Activated CD8-positive, alpha-beta memory T cell treated with anti-CD3 and anti-CD28 coated beads for 36 hours (primary cell): ENCODE results near the gene PRKAR1B. TPM values are rescaled to one million over a fixed set of nuclear protein-coding genes. Genes with fewer than 3 reads are reported as not detected.

ENCODE experiments used
- CTCF ChIA-PET: fragments of 350-600 bp; sonication (Branson Sonifier 250); formaldehyde crosslinking; loops from one replicate; lab custom pipeline; 2021; ENCODE audit warnings: antibody characterized with exemption; lab: Charles Lee
- POLR2A ChIA-PET: fragments of 350-600 bp; sonication (Branson Sonifier 250); formaldehyde crosslinking; loops from one replicate; lab custom pipeline; 2021; ENCODE audit warnings: antibody characterized with exemption; lab: Charles Lee
- total RNA-seq, 2 experiments: library from RNA; stranded (reverse); gene quantifications; one replicate each; pipeline ENCODE4 v1.2.3, GENCODE V29; 2021

The PRKAR1B gene
- total RNA-seq, 2 experiments from 2014 or later = 33.5 to 34.5 TPM

GRCh38 chr7:680411-681127 is 46.5 kb downstream of the PRKAR1B start:
- ChIA-PET POLR2A (interaction anchor here (1.0 kb wide), 1 partner anchor 19 kb away, joined by 4 read pairs; no protein-coding TSS in a partner anchor), CTCF (no interaction called here)

- ChIA-PET POLR2A (no interaction called here), CTCF (no interaction called here)
Measured at GRCh38 chr7:676972-677385, 50.1 kb downstream of the PRKAR1B start.

- ChIA-PET POLR2A (no interaction called here), CTCF (no interaction called here)
Measured at GRCh38 chr7:676246-676971, 50.7 kb downstream of the PRKAR1B start.

GRCh38 chr7:674454-675410 is 52.3 kb downstream of the PRKAR1B start:
- CTCF ChIA-PET = interaction anchor here (0.7 kb wide), 1 partner anchor 421 kb away, joined by 3 read pairs; no protein-coding TSS in a partner anchor

GRCh38 chr7:673681-674453 is 53.2 kb downstream of the PRKAR1B start:
- ChIA-PET CTCF (interaction anchor here (0.7 kb wide), 1 partner anchor 420 kb away, joined by 3 read pairs; no protein-coding TSS in a partner anchor), POLR2A (no interaction called here)

More at GRCh38 chr7:674454-675410, 52.3 kb downstream of the PRKAR1B start:
- POLR2A ChIA-PET = no interaction called here

- POLR2A ChIA-PET = no interaction called here
- CTCF ChIA-PET = no interaction called here
Measured at GRCh38 chr7:672891-673290, 54.2 kb downstream of the PRKAR1B start.

GRCh38 chr7:671415-672042 is 55.6 kb downstream of the PRKAR1B start:
- ChIA-PET CTCF (no interaction called here), POLR2A (no interaction called here)

- CTCF ChIA-PET = no interaction called here
- POLR2A ChIA-PET = interaction anchor here (0.7 kb wide), 1 partner anchor 16 kb away, joined by 3 read pairs; no protein-coding TSS in a partner anchor
Measured at GRCh38 chr7:670501-671390, 56.3 kb downstream of the PRKAR1B start.

- CTCF ChIA-PET = interaction anchor here (0.8 kb wide), 1 partner anchor 15 kb away, joined by 3 read pairs; no protein-coding TSS in a partner anchor
- POLR2A ChIA-PET = no interaction called here
Measured at GRCh38 chr7:668958-669357, 58.1 kb downstream of the PRKAR1B start.

- CTCF ChIA-PET = interaction anchor here (0.8 kb wide), 1 partner anchor 15 kb away, joined by 3 read pairs; no protein-coding TSS in a partner anchor
- POLR2A ChIA-PET = no interaction called here
Measured at GRCh38 chr7:668139-668931, 58.7 kb downstream of the PRKAR1B start.

GRCh38 chr7:666454-667292 is 60.4 kb downstream of the PRKAR1B start:
- POLR2A ChIA-PET = no interaction called here
- CTCF ChIA-PET = no interaction called here

GRCh38 chr7:665736-666453 is 61.2 kb downstream of the PRKAR1B start:
- POLR2A ChIA-PET = no interaction called here

GRCh38 chr7:664997-665735 is 61.9 kb downstream of the PRKAR1B start:
- ChIA-PET CTCF (interaction anchor here (0.8 kb wide), 1 partner anchor 24 kb away, joined by 3 read pairs; no protein-coding TSS in a partner anchor), POLR2A (no interaction called here)

More at GRCh38 chr7:665736-666453, 61.2 kb downstream of the PRKAR1B start:
- CTCF ChIA-PET = no interaction called here

GRCh38 chr7:664402-664775 is 62.7 kb downstream of the PRKAR1B start:
- POLR2A ChIA-PET = no interaction called here
- CTCF ChIA-PET = interaction anchor here (0.8 kb wide), 1 partner anchor 23 kb away, joined by 3 read pairs; no protein-coding TSS in a partner anchor
